Astrocyte (in vitro differentiated cells and primary cell): Measurements from ENCODE around the gene PRKAG2.

ENCODE experiments used
- CTCF ChIP-seq: IDR thresholded peaks from 2 replicates; pipeline ENCODE4 v1.5.1; 2011; ENCODE audit warnings: low read depth, mild to moderate bottlenecking, inconsistent platforms, low read length, moderate library complexity; ENCODE audit not compliant: insufficient read depth
- EZH2 ChIP-seq: IDR thresholded peaks from 2 replicates; pipeline ENCODE4 v1.6.1; 2012; ENCODE audit warnings: mild to moderate bottlenecking, low read length, inconsistent platforms; ENCODE audit not compliant: insufficient read depth

- TF ChIP-seq CTCF (no peak), EZH2 (no peak)
Measured at GRCh38 chr7:151556592-151556991, 320.3 kb downstream of the PRKAG2 start.
